Thyroid gland (tissue), 4 donors: Measurements from ENCODE around the gene MCF2L.

Experiments used
- CTCF ChIP-seq, 6 experiments: fragments of 200-600 bp in 3 of 6; fragments of 450-650 bp in 3 of 6; sonication (generic) in 3 of 6; IDR thresholded peaks; one replicate each; pipeline ENCODE4 v1.5.1; 2016 to 2019; ENCODE audit warnings: antibody characterized with exemption in 6 of 6, mild to moderate bottlenecking in 2 of 6, inconsistent platforms in 1 of 6, moderate library complexity in 1 of 6
- POLR2A ChIP-seq, 2 donors: fragments of 450-650 bp; IDR thresholded peaks; one replicate each; pipeline ENCODE4 v1.6.1; 2017; ENCODE audit warnings: antibody characterized with exemption in 2 of 2, mild to moderate bottlenecking in 2 of 2, moderate library complexity in 1 of 2

GRCh38 chr13:112973577-112973951, 4.5 kb downstream of the MCF2L start:
- TF ChIP-seq CTCF (IDR thresholded peaks at IDR 0.05) (no peak), POLR2A (IDR thresholded peaks at IDR 0.05) (no peak)
